PC-9 (cell line): ENCODE measurements around the gene C1QTNF1. TPM values are rescaled to one million over a fixed set of nuclear protein-coding genes. Genes with fewer than 3 reads are reported as not detected.

Source experiments
- BruUV-seq: library from RNA; stranded (reverse); fragments of 400-500 nt; replicated peaks from 2 replicates; lab custom pipeline; 2021; lab: Mats Ljungman, UMichigan
- CTCF ChIA-PET: fragments of 300-600 bp; sonication (Branson Sonifier 250); formaldehyde crosslinking; loops from one replicate; lab custom pipeline; 2022; ENCODE audit warnings: antibody characterized with exemption; lab: Charles Lee
- POLR2A ChIA-PET: fragments of 300-600 bp; sonication (Branson Sonifier 250); formaldehyde crosslinking; loops from one replicate; lab custom pipeline; 2022; ENCODE audit warnings: antibody characterized with exemption; ENCODE audit not compliant: unreplicated experiment; lab: Charles Lee
- DNase-seq, 2 experiments: peaks; one replicate each; pipeline versions ENCODE4 v3.0.0 to v3.0.0-alpha.2; 2015 to 2022; ENCODE audit warnings: mixed read lengths in 1 of 2
- H2AFZ ChIP-seq: fragments of 200-600 bp; sonication (generic); 2 replicates; pipeline ENCODE4 v1.8.1; 2017; ENCODE audit warnings: antibody characterized with exemption
- H3F3A ChIP-seq: fragments of 200-600 bp; sonication (generic); 2 replicates; pipeline ENCODE4 v1.8.1; 2017; ENCODE audit warnings: antibody characterized with exemption, mild to moderate bottlenecking, low read depth; ENCODE audit not compliant: insufficient read depth
- H3K27ac ChIP-seq: fragments of 200-600 bp; sonication (generic); 2 replicates; pipeline ENCODE4 v1.6.1; 2016; ENCODE audit warnings: mixed run types
- H3K27me3 ChIP-seq: fragments of 200-600 bp; sonication (generic); 2 replicates; pipeline ENCODE4 v1.6.1; 2016; ENCODE audit warnings: low read depth, mixed run types; ENCODE audit not compliant: insufficient read depth
- H3K36me3 ChIP-seq: fragments of 200-600 bp; sonication (generic); 2 replicates; pipeline ENCODE4 v1.6.1; 2016; ENCODE audit warnings: low read depth, mixed run types
- H3K4me1 ChIP-seq: fragments of 200-600 bp; sonication (generic); replicated peaks from 2 replicates; pipeline ENCODE4 v1.6.1; 2016; ENCODE audit warnings: mixed run types; ENCODE audit not compliant: insufficient read depth
- H3K4me2 ChIP-seq: fragments of 200-600 bp; sonication (generic); 2 replicates; pipeline ENCODE4 v1.6.1; 2017; ENCODE audit warnings: mixed run types
- H3K4me3 ChIP-seq: fragments of 200-600 bp; sonication (generic); 2 replicates; pipeline ENCODE4 v1.6.1; 2016; ENCODE audit warnings: mixed run types
- H3K79me2 ChIP-seq: fragments of 200-600 bp; sonication (generic); 2 replicates; pipeline ENCODE4 v1.6.1; 2017; ENCODE audit warnings: low read depth, mixed run types
- H3K9me2 ChIP-seq: fragments of 200-600 bp; sonication (generic); 2 replicates; pipeline ENCODE4 v1.8.1; 2017; ENCODE audit warnings: mild to moderate bottlenecking; ENCODE audit not compliant: insufficient read depth
- H3K9me3 ChIP-seq: fragments of 200-600 bp; sonication (generic); 2 replicates; pipeline ENCODE4 v1.8.1; 2016; ENCODE audit warnings: low read depth; ENCODE audit not compliant: insufficient read depth
- H4K20me1 ChIP-seq: fragments of 200-600 bp; sonication (generic); 2 replicates; pipeline ENCODE4 v1.8.1; 2017; ENCODE audit not compliant: insufficient read depth
- EZH2 ChIP-seq: fragments of 200-600 bp; sonication (generic); IDR thresholded peaks from 2 replicates; pipeline ENCODE4 v1.8.0; 2017; ENCODE audit warnings: antibody characterized with exemption, low read depth
- intact Hi-C: fragments of 100-400 bp; cut with micrococcal nuclease; formaldehyde crosslinking; loops from one replicate; pipeline ENCODE4 v1.10.0; 2022; ENCODE audit not compliant: unreplicated experiment
- total RNA-seq: library from RNA; stranded (reverse); gene quantifications from 2 replicates; pipeline ENCODE4 v1.2.3, GENCODE V29; 2021
- TF ChIP-seq, protein P1 (sequence below): fragments of 200-600 bp; sonication (generic); conservative IDR thresholded peaks from 2 replicates; pipeline ENCODE4 v1.6.1; 2017; ENCODE audit warnings: mixed run types, antibody characterized with exemption, mild to moderate bottlenecking, moderate library complexity

C1QTNF1 gene
- total RNA-seq, 1 experiment from 2014 or later: 3.4 TPM

DNA sequence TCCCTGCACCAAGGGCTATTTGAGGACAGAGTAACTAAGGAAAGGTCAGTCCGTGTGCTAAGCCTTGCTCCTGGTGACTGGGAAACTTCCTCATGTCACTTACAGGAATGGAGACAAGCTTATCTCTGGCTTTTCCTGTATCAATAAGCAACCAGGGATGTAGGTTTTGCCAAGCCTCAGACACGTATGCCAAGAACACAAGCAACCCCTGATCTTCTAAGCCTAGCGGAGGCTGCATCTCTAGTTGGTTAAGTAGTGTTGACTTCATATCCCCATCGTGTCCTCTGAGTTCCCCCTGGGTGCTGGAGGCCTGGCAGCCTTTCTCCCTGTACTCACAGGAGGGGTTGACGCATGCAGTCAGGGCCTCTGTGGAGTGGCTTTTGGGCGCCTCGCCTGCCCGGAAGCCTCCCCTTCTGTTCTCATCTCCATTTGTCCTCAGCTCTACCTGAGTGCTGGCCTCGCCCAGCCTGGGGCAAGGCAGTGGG, 1.4 kb upstream of the C1QTNF1 start:
- Histone ChIP-seq H3K4me1 (peaks cover 64% of the 10 kb centered on the region), H3K27ac (no peak overlapping the region), H3K36me3 (no peaks in the 10 kb centered on the region), H3K9me2 (no peaks in the 10 kb centered on the region), H3K9me3 (no peaks in the 10 kb centered on the region), H4K20me1 (no peaks in the 10 kb centered on the region), H3K79me2 (no peaks in the 10 kb centered on the region), H3K4me2 (no peak overlapping the region), H3K4me3 (no peak overlapping the region), H2AFZ (no peak overlapping the region), H3K27me3 (no peaks in the 10 kb centered on the region), H3F3A (peaks cover 19% of the 10 kb centered on the region; the same call in 1 of the 2 replicates)
- TF ChIP-seq, protein P1, sequence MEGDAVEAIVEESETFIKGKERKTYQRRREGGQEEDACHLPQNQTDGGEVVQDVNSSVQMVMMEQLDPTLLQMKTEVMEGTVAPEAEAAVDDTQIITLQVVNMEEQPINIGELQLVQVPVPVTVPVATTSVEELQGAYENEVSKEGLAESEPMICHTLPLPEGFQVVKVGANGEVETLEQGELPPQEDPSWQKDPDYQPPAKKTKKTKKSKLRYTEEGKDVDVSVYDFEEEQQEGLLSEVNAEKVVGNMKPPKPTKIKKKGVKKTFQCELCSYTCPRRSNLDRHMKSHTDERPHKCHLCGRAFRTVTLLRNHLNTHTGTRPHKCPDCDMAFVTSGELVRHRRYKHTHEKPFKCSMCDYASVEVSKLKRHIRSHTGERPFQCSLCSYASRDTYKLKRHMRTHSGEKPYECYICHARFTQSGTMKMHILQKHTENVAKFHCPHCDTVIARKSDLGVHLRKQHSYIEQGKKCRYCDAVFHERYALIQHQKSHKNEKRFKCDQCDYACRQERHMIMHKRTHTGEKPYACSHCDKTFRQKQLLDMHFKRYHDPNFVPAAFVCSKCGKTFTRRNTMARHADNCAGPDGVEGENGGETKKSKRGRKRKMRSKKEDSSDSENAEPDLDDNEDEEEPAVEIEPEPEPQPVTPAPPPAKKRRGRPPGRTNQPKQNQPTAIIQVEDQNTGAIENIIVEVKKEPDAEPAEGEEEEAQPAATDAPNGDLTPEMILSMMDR: no peak
- no peak for TF ChIP-seq EZH2
- no TSS peak for BruUV-seq
- intact Hi-C loops: no loop called here
- CTCF ChIA-PET: interaction anchor here (0.7 to 1.0 kb wide), 2 partner anchors 23 to 789 kb away, joined by 3 to 4 read pairs; no protein-coding TSS in a partner anchor
- DNase-seq: no peak
- POLR2A ChIA-PET: no interaction called here

DNA sequence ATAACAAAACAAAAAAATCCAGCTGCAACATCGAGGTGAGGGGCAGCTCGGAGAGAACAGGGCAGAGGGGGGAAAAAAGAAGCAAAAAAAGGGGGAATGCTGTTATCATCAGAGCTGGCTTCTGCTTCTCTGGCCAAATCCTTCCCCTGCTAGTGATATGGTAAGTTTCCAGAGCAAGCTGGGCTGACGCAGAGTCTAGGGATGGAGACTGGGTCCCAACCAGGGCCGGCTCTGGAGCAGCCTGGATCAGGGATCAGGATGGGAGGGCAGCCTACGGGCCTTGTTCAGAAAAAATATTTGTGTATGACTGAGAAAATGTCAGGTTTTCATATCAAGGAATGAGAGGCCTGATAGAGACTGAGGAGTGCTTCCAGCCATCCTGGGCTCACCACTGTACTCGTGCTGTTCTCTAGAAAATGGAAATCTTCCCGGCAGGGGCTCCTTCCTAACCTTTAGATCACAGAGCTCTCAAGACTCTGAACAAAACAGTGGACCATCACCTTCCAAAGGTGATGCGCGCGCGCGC, 726 bp upstream of the C1QTNF1 start:
- CTCF ChIA-PET: interaction anchor here (0.7 kb wide), 1 partner anchor 788 kb away, joined by 3 read pairs; no protein-coding TSS in a partner anchor
- no TSS peak for BruUV-seq
- Histone ChIP-seq H3K27me3 (no peaks in the 10 kb centered on the region), H2AFZ (no peak overlapping the region), H3K4me3 (peak overlapping the region; percentile 78; the same call in 1 of the 2 replicates), H3K27ac (no peak overlapping the region), H3K36me3 (no peaks in the 10 kb centered on the region), H3F3A (peaks cover 15% of the 10 kb centered on the region; the same call in 1 of the 2 replicates), H3K4me1 (peaks cover 64% of the 10 kb centered on the region), H3K9me2 (no peaks in the 10 kb centered on the region), H3K79me2 (no peaks in the 10 kb centered on the region), H4K20me1 (no peaks in the 10 kb centered on the region), H3K9me3 (no peaks in the 10 kb centered on the region), H3K4me2 (peak overlapping the region; percentile 95)
- POLR2A ChIA-PET: no interaction called here
- intact Hi-C loops: no loop called here
- DNase-seq: no peak
- TF ChIP-seq, protein P1: no peak
- no peak for TF ChIP-seq EZH2

DNA sequence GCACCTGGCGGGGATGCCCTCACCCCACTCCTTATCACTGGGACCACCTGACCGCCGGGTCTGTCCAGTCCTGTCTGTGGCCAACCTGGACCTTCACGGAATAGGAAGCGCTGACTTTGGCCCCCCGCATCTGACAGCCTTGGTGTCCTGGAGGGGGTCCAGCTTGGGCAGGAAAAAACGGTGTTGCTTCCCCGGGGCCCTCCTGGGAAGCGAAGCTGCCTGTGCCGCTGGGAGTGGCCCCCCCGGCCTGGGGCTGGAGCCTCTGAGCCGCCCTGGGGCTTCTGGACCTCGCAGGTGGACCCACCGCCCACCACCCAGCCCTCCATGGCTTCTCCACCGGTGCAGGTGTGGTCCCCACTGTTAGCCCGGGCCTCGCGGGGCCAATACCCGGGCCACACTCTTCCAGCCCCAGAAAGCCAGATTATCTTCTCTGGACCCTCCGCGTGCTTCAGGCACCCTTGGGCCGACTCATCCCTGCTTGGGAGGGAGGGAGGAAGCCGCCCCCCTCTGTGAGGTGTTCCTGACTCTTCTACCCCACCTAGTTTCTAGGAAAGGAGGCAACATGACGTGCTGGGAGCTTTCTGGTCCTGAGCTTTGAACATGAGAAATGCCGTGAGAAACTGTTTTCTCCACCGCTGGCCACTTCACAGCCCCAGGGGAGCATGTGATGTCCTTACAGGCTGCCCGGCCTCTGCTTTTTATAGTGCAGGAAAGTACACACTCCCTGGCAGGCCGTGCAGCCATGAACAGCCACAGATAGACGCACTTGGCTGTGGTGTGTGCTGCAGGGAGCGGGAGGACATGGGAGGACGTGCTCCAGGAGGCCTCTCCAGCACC, 1.1 kb downstream of the C1QTNF1 start:
- H3K4me1 ChIP-seq: peaks cover 52% of the 10 kb centered on the region

More for the DNA sequence above, 1.1 kb downstream of the C1QTNF1 start:
- H2AFZ ChIP-seq: no peak overlapping the region
- POLR2A ChIA-PET: no interaction called here
- H3K79me2 ChIP-seq: no peaks in the 10 kb centered on the region
- no TSS peak for BruUV-seq
- CTCF ChIA-PET: no interaction called here
- intact Hi-C loops: no loop called here
- H3K27me3 ChIP-seq: no peaks in the 10 kb centered on the region
- H3K36me3 ChIP-seq: no peaks in the 10 kb centered on the region
- H3K27ac ChIP-seq: no peak overlapping the region
- no peaks in the 10 kb centered on the region for H3K9me3 ChIP-seq
- peaks cover 15% of the 10 kb centered on the region; the same call in 1 of the 2 replicates for H3F3A ChIP-seq
- no peak for TF ChIP-seq EZH2
- TF ChIP-seq, protein P1: no peak
- peak overlapping the region; percentile 95 for H3K4me2 ChIP-seq
- H3K4me3 ChIP-seq: peak overlapping the region; percentile 78
- no peak for DNase-seq
- H3K9me2 ChIP-seq: no peaks in the 10 kb centered on the region
- H4K20me1 ChIP-seq: no peaks in the 10 kb centered on the region
